ENCODE results near the gene PPP2R2C.

- TF ChIP-seq CTCF (IDR thresholded peaks at IDR 0.05; ENCODE audit: insufficient read depth, low read length) = no peak
- TF ChIP-seq POLR2AphosphoS5 (IDR thresholded peaks at IDR 0.05; ENCODE audit: low read depth) = no peak
These were observed 29.1 kb downstream of the PPP2R2C start for GRCh38 chr4:6443035-6444023.

All from HL-60 (cell line).